A549 (cell line): ENCODE measurements around the gene MEGF10. TPM values are rescaled to one million over a fixed set of nuclear protein-coding genes. Genes with fewer than 3 reads are reported as not detected.

ENCODE experiments used
- ATAC-seq, 2 experiments: fragments of 200-7000 bp in 1 of 2; fragments of >200 bp in 1 of 2; cut with Nextera tagmentation in 1 of 2; cut with Tn5 transposase in 1 of 2; 3 replicates each; pipeline versions ENCODE4 v1.8.0 to v1.9.1; 2018 to 2020; ENCODE audit warnings: mild to moderate bottlenecking in 1 of 2, moderate library complexity in 1 of 2
- CTCF ChIA-PET: fragments of 300-600 bp; sonication (Branson Sonifier 250); formaldehyde crosslinking; extraction: SDS; loops from one replicate; lab custom pipeline; 2021; ENCODE audit warnings: antibody characterized with exemption, inconsistent platforms; lab: Yijun Ruan, JAX
- POLR2A ChIA-PET: fragments of 350-600 bp; formaldehyde crosslinking; extraction: SDS; loops from one replicate; lab custom pipeline; 2021; ENCODE audit warnings: antibody characterized with exemption, inconsistent platforms; lab: Yijun Ruan, JAX
- DNase-seq, 2 experiments: peaks; one replicate each; pipeline versions ENCODE4 v3.0.0 to v3.0.0-alpha.2; 2011 to 2016; ENCODE audit warnings: low read depth in 1 of 2, low spot score in 1 of 2
- FAIRE-seq: peaks from 2 replicates; lab custom pipeline; 2011; peaks lifted over from hg19 to GRCh38; lab: Jason Lieb, UNC
- H3K27ac ChIP-seq, 2 experiments: fragments of >200 bp; sonication (Bioruptor Twin); formaldehyde crosslinking; 3 replicates each; pipeline ENCODE4 v1.5.1; 2016 to 2017
- H3K4me1 ChIP-seq: fragments of >200 bp; sonication (Bioruptor Twin); formaldehyde crosslinking; 3 replicates; pipeline ENCODE4 v1.6.1; 2016
- H3K4me2 ChIP-seq: fragments of >200 bp; sonication (Bioruptor Twin); formaldehyde crosslinking; 3 replicates; pipeline ENCODE4 v1.6.1; 2016
- H3K4me3 ChIP-seq: fragments of >200 bp; sonication (Bioruptor Twin); formaldehyde crosslinking; 3 replicates; pipeline ENCODE4 v1.5.1; 2016
- H3K9me3 ChIP-seq: fragments of >200 bp; sonication (Bioruptor Twin); formaldehyde crosslinking; 3 replicates; pipeline ENCODE4 v1.6.1; 2016
- BHLHE40 ChIP-seq: IDR thresholded peaks from 2 replicates; pipeline ENCODE4 v1.6.1; 2012; ENCODE audit warnings: low read depth, low read length, inconsistent platforms
- CBX2 ChIP-seq: fragments of 200-600 bp; sonication (generic); IDR thresholded peaks from 2 replicates; pipeline ENCODE4 v1.6.1; 2016; ENCODE audit warnings: low read depth, mild to moderate bottlenecking, borderline replicate concordance
- CEBPB ChIP-seq, 2 experiments: fragments of >200 bp in 1 of 2; sonication (Bioruptor Twin) in 1 of 2; formaldehyde crosslinking in 1 of 2; IDR thresholded peaks; 2 replicates each; pipeline ENCODE4 v1.6.1; 2012 to 2016
- CHD2 ChIP-seq: fragments of 150-350 bp; IDR thresholded peaks from 2 replicates; pipeline ENCODE4 v1.6.1; 2014; ENCODE audit warnings: low read length; ENCODE audit not compliant: partially characterized antibody
- EP300 ChIP-seq, 2 experiments: fragments of >200 bp; sonication (Bioruptor Twin); formaldehyde crosslinking; IDR thresholded peaks; 2 replicates in 1 of 2; 3 replicates in 1 of 2; pipeline ENCODE4 v1.6.1; 2016 to 2017
- FOSL2 ChIP-seq, 2 experiments: fragments of 450-650 bp in 1 of 2; fragments of >200 bp in 1 of 2; sonication (Bioruptor Twin) in 1 of 2; formaldehyde crosslinking; IDR thresholded peaks; 2 replicates each; pipeline versions ENCODE4 v1.5.0 to v1.6.1; 2016 to 2020; ENCODE audit warnings: mild to moderate bottlenecking in 1 of 2, moderate library complexity in 1 of 2
- GATA3 ChIP-seq: IDR thresholded peaks from 2 replicates; pipeline ENCODE4 v1.6.1; 2012; ENCODE audit warnings: borderline replicate concordance
- HDAC2 ChIP-seq: fragments of 200-600 bp; sonication (generic); IDR thresholded peaks from 2 replicates; pipeline ENCODE4 v1.6.1; 2016
- HES2 ChIP-seq: fragments of >200 bp; sonication (Bioruptor Twin); formaldehyde crosslinking; IDR thresholded peaks from 2 replicates; pipeline ENCODE4 v1.6.1; 2016
- HMGXB4 ChIP-seq: fragments of 250-450 bp; sonication (Bioruptor Pico); IDR thresholded peaks from 2 replicates; pipeline ENCODE4 v1.5.0; 2021; ENCODE audit warnings: mild to moderate bottlenecking, moderate library complexity, borderline replicate concordance
- HOXA7 ChIP-seq: fragments of 250-450 bp; sonication (Bioruptor Pico); IDR thresholded peaks from 2 replicates; pipeline ENCODE4 v1.5.0; 2020; ENCODE audit warnings: mild to moderate bottlenecking, moderate library complexity
- KDM1A ChIP-seq: fragments of 200-600 bp; sonication (generic); IDR thresholded peaks from 2 replicates; pipeline ENCODE4 v1.6.1; 2016; ENCODE audit warnings: low read depth, mild to moderate bottlenecking
- MAFK ChIP-seq: fragments of 450-650 bp; IDR thresholded peaks from 2 replicates; pipeline ENCODE4 v1.6.1; 2014; ENCODE audit not compliant: partially characterized antibody
- NPAS2 ChIP-seq: fragments of 250-450 bp; sonication (Bioruptor Pico); IDR thresholded peaks from 2 replicates; pipeline ENCODE4 v1.8.0; 2022; ENCODE audit warnings: mild to moderate bottlenecking, moderate library complexity, borderline replicate concordance
- PBX3 ChIP-seq: IDR thresholded peaks from 2 replicates; pipeline ENCODE4 v1.6.1; 2012
- POLR2A ChIP-seq: IDR thresholded peaks from 2 replicates; pipeline ENCODE4 v1.6.1; 2012; ENCODE audit warnings: mild to moderate bottlenecking, low read length
- RARB ChIP-seq: fragments of 250-450 bp; sonication (Bioruptor Pico); IDR thresholded peaks from 2 replicates; pipeline ENCODE4 v1.8.0; 2021; ENCODE audit warnings: mild to moderate bottlenecking, moderate library complexity
- RCOR1 ChIP-seq: fragments of 150-350 bp; IDR thresholded peaks from 2 replicates; pipeline ENCODE4 v1.6.1; 2014; ENCODE audit warnings: antibody characterized with exemption, low read length, low read depth
- TP53 ChIP-seq: fragments of 250-450 bp; sonication (Bioruptor Pico); IDR thresholded peaks from 2 replicates; pipeline ENCODE4 v1.5.0; 2021; ENCODE audit warnings: mild to moderate bottlenecking, moderate library complexity
- ZSCAN20 ChIP-seq: fragments of 250-450 bp; sonication (Bioruptor Pico); IDR thresholded peaks from 2 replicates; pipeline ENCODE4 v1.8.0; 2022; ENCODE audit warnings: mild to moderate bottlenecking, moderate library complexity
- WGBS: methylation state at CpG from one replicate; pipeline ENCODE4 v1.1.6; 2017; ENCODE audit errors: missing lambda C conversion rate; 5-methylcytosine and 5-hydroxymethylcytosine counted together
- polyA plus RNA-seq, 4 experiments: library from polyadenylated mRNA; depleted of rRNA in 3 of 4; stranded (reverse); fragments of >200 nt; fragmentation: RNase III in 1 of 4; extraction: RNeasy Plus Mini Kit Qiagen cat#74134 plus additional on column Dnase treatment in 1 of 4; gene quantifications; 2 replicates in 3 of 4; 3 replicates in 1 of 4; pipeline ENCODE4 v1.2.3, GENCODE V29; 2011 to 2017
- TF ChIP-seq, protein P1 (sequence below): fragments of >200 bp; sonication (Bioruptor Twin); formaldehyde crosslinking; IDR thresholded peaks from 3 replicates; pipeline ENCODE4 v1.6.1; 2016

The MEGF10 gene
- polyA plus RNA-seq, 2 of the 4 experiments (the other 2 are of a cell fraction) = 0.01 TPM; not detected in 1

DNA sequence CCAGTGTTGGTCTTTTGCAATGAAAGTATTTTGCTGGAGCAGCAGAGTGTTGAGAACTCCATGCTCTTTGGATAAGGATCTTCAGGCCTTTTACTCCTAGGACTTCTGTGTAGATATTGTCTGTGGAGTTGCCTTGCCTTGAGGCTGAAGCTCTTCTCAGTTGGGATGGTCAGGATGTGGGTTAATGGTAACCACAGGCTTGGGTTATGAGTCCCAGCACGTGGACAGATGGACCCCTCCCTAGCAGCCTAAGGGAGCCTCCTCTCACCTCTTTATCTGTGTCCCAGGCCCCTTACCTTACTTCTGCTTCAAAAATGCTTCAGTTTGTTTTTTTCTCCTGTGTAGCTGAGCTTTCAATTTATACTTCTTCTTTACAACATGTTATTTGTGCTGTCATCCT is 109.9 kb downstream of the MEGF10 start:
- ChIA-PET POLR2A (no interaction called here), CTCF (interaction anchor here (1.1 to 1.2 kb wide), 2 partner anchors 9 to 15 kb away, joined by 3 to 4 read pairs; no protein-coding TSS in a partner anchor)
- Histone ChIP-seq H3K4me3 (no peak overlapping the region), H3K4me2 (no peak overlapping the region), H3K9me3 (no peaks in the 10 kb centered on the region), H3K27ac (no peak overlapping the region)
- ATAC-seq (no peak), FAIRE-seq (no peak), DNase-seq (no peak)
- TF ChIP-seq CHD2 = no peak
- TF ChIP-seq POLR2A = no peak
- TF ChIP-seq TP53 (CRISPR knock-in tag) = no peak
- no peak for TF ChIP-seq BHLHE40
- no peak for TF ChIP-seq RCOR1
- no peak for TF ChIP-seq CEBPB (IDR thresholded peaks at IDR 0.05)
- TF ChIP-seq, protein P1, sequence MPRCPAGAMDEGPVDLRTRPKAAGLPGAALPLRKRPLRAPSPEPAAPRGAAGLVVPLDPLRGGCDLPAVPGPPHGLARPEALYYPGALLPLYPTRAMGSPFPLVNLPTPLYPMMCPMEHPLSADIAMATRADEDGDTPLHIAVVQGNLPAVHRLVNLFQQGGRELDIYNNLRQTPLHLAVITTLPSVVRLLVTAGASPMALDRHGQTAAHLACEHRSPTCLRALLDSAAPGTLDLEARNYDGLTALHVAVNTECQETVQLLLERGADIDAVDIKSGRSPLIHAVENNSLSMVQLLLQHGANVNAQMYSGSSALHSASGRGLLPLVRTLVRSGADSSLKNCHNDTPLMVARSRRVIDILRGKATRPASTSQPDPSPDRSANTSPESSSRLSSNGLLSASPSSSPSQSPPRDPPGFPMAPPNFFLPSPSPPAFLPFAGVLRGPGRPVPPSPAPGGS = no peak
- no peak for TF ChIP-seq HMGXB4 (CRISPR knock-in tag)
- TF ChIP-seq KDM1A = no peak
- no peak for TF ChIP-seq MAFK
- TF ChIP-seq, all 56 proteins: peak for 0
- 0% methylated on average over 1 of the region's 1 CpG for WGBS
- no peaks in the 10 kb centered on the region for H3K4me1 ChIP-seq

GRCh38 chr5:127400946-127401670 is 110.5 kb downstream of the MEGF10 start:
- WGBS = 11% methylated on average over 5 of the region's 5 CpGs
- Histone ChIP-seq H3K27ac (no peak overlapping the region), H3K4me3 (no peak overlapping the region), H3K9me3 (no peaks in the 10 kb centered on the region), H3K4me1 (no peaks in the 10 kb centered on the region), H3K4me2 (no peak overlapping the region)
- CTCF ChIA-PET = interaction anchor here (1.1 to 1.2 kb wide), 2 partner anchors 8 to 15 kb away, joined by 3 to 4 read pairs; no protein-coding TSS in a partner anchor
- POLR2A ChIA-PET = no interaction called here
- DNase-seq (no peak), FAIRE-seq (no peak), ATAC-seq (no peak)
- TF ChIP-seq FOSL2 (IDR thresholded peaks at IDR 0.05) (no peak), FOSL2 (CRISPR knock-in tag; IDR thresholded peaks at IDR 0.05) (no peak), RARB (CRISPR knock-in tag) (no peak), HOXA7 (CRISPR knock-in tag) (no peak), HMGXB4 (CRISPR knock-in tag) (no peak), GATA3 (no peak), HDAC2 (no peak), HES2 (no peak), NPAS2 (CRISPR knock-in tag) (no peak), ZSCAN20 (CRISPR knock-in tag) (no peak), CBX2 (no peak), PBX3 (no peak), EP300 (IDR thresholded peaks at IDR 0.05) (no peak)
- TF ChIP-seq, protein P1 = no peak
